ENCODE results near the gene THOC7.

DNA sequence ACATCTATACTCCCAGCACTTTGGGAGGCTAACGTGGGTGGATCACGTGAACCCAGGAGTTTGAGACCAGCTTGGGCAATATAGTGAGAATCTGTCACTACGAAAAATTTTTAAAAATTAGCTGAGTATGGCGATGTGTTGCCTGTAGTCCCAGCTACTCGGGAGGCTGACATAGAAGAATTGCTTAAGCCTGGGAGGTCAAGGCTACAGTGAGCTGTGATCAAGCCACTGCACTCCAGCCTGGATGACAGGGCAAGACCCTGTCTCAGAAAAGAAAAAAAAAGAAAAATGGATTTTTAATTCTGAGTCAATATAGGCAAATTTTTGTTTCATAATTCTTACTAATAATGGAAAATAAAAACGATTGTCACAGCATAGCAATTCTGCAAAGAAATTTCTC is 31.2 kb downstream of the THOC7 start:
- TF ChIP-seq, protein P1, sequence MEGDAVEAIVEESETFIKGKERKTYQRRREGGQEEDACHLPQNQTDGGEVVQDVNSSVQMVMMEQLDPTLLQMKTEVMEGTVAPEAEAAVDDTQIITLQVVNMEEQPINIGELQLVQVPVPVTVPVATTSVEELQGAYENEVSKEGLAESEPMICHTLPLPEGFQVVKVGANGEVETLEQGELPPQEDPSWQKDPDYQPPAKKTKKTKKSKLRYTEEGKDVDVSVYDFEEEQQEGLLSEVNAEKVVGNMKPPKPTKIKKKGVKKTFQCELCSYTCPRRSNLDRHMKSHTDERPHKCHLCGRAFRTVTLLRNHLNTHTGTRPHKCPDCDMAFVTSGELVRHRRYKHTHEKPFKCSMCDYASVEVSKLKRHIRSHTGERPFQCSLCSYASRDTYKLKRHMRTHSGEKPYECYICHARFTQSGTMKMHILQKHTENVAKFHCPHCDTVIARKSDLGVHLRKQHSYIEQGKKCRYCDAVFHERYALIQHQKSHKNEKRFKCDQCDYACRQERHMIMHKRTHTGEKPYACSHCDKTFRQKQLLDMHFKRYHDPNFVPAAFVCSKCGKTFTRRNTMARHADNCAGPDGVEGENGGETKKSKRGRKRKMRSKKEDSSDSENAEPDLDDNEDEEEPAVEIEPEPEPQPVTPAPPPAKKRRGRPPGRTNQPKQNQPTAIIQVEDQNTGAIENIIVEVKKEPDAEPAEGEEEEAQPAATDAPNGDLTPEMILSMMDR (conservative IDR thresholded peaks at IDR 0.05; ENCODE audit: low read depth, low read length) = no peak
- TF ChIP-seq EZH2 (IDR thresholded peaks at IDR 0.05; ENCODE audit: low read length, unreplicated experiment) = no peak

Data from PC-3 (cell line).